K562 (cell line): ENCODE results near the gene UPK2. TPM values are rescaled to one million over a fixed set of nuclear protein-coding genes. Genes with fewer than 3 reads are reported as not detected.

ENCODE experiments used
- ATAC-seq: fragments of 200-7000 bp; cut with Tn5 transposase; 3 replicates; pipeline ENCODE4 v1.9.1; 2020; ENCODE audit warnings: moderate library complexity
- BruUV-seq: library from RNA; stranded (reverse); fragments of 400-500 nt; replicated peaks from 2 replicates; lab custom pipeline; 2021; lab: Mats Ljungman, UMichigan
- CTCF ChIA-PET: fragments of 300-600 bp; formaldehyde crosslinking; extraction: SDS; loops from one replicate; lab custom pipeline; 2021; ENCODE audit warnings: low intra/inter-chr PET ratio; lab: Yijun Ruan, JAX
- POLR2A ChIA-PET: fragments of 300-600, 350-650 bp; sonication (Branson Sonifier 250); formaldehyde crosslinking; extraction: SDS; loops from one replicate; lab custom pipeline; 2021; ENCODE audit warnings: antibody characterized with exemption, inconsistent platforms; lab: Yijun Ruan, JAX
- DNase-seq, 4 experiments: peaks; one replicate each; pipeline versions ENCODE4 v3.0.0 to v3.0.0-alpha.2; 2011 to 2018; ENCODE audit warnings: low spot score in 3 of 4, mixed read lengths in 3 of 4; ENCODE audit errors: extremely low read depth in 1 of 4
- FAIRE-seq: peaks from 2 replicates; lab custom pipeline; 2011; peaks lifted over from hg19 to GRCh38; lab: Jason Lieb, UNC
- H2AFZ ChIP-seq: 2 replicates; pipeline ENCODE4 v1.6.0; 2011; ENCODE audit warnings: low read depth, low read length, control low read depth, inconsistent platforms
- H3K27ac ChIP-seq: fragments of 200-600 bp; 3 replicates; pipeline ENCODE4 v1.8.0; 2011; ENCODE audit warnings: low read depth, mild to moderate bottlenecking, control low read depth, inconsistent platforms, low read length, moderate library complexity, mixed read lengths; ENCODE audit errors: extremely low read depth
- H3K27me3 ChIP-seq, 2 experiments: fragments of 300-600 bp in 1 of 2; 2 replicates in 1 of 2; 3 replicates in 1 of 2; pipeline versions ENCODE4 v1.6.0 to v1.8.0; 2011; ENCODE audit warnings: inconsistent platforms in 2 of 2, low read length in 2 of 2, mild to moderate bottlenecking in 1 of 2, mixed read lengths in 1 of 2, moderate library complexity in 1 of 2; ENCODE audit not compliant: control insufficient read depth in 2 of 2, insufficient read depth in 2 of 2
- H3K36me3 ChIP-seq: fragments of 300-600 bp; 3 replicates; pipeline ENCODE4 v1.8.0; 2011; ENCODE audit warnings: mild to moderate bottlenecking, low read length, inconsistent platforms; ENCODE audit not compliant: control insufficient read depth, insufficient read depth
- H3K4me1 ChIP-seq, 2 experiments: fragments of 200-600 bp in 1 of 2; replicated peaks in 1 of 2; 2 replicates in 1 of 2; 3 replicates in 1 of 2; pipeline versions ENCODE4 v1.5.1 to v1.8.0; 2011; ENCODE audit warnings: inconsistent platforms in 2 of 2, low read length in 2 of 2, mild to moderate bottlenecking in 1 of 2, mixed read lengths in 1 of 2, moderate library complexity in 1 of 2; ENCODE audit not compliant: control insufficient read depth in 2 of 2, insufficient read depth in 2 of 2
- H3K4me2 ChIP-seq: 2 replicates; pipeline ENCODE4 v1.6.1; 2011; ENCODE audit warnings: low read length, control low read depth, inconsistent platforms, mixed read lengths; ENCODE audit not compliant: insufficient read depth
- H3K4me3 ChIP-seq: fragments of 200-600 bp; sonication (generic), shearing (Covaris generic); 2 replicates; pipeline ENCODE4 v1.5.1; 2016; ENCODE audit warnings: control low read depth, inconsistent platforms
- H3K79me2 ChIP-seq: fragments of 200-600 bp; 3 replicates; pipeline ENCODE4 v1.8.0; 2011; ENCODE audit warnings: low read length, inconsistent platforms; ENCODE audit not compliant: control insufficient read depth, insufficient read depth
- H3K9ac ChIP-seq, 2 experiments: 2 replicates each; pipeline versions ENCODE4 v1.6.0 to v1.6.1; 2011; ENCODE audit warnings: low read depth in 2 of 2, low read length in 2 of 2, control low read depth in 1 of 2, inconsistent platforms in 1 of 2, mild to moderate bottlenecking in 1 of 2, mixed read lengths in 1 of 2; ENCODE audit not compliant: insufficient read depth in 1 of 2
- H3K9me1 ChIP-seq: one replicate; pipeline ENCODE4 v1.6.0; 2011; ENCODE audit warnings: inconsistent platforms, mild to moderate bottlenecking, low read length, moderate library complexity; ENCODE audit not compliant: control insufficient read depth, insufficient read depth
- H3K9me3 ChIP-seq: replicated peaks from 2 replicates; pipeline ENCODE4 v1.5.1; 2011; ENCODE audit warnings: low read depth, low read length, inconsistent platforms; ENCODE audit not compliant: control insufficient read depth, insufficient read depth
- H4K20me1 ChIP-seq: replicated peaks from 2 replicates; pipeline ENCODE4 v1.6.1; 2011; ENCODE audit warnings: low read length, inconsistent platforms, mixed read lengths; ENCODE audit not compliant: control insufficient read depth, insufficient read depth
- BRD9 ChIP-seq: fragments of 450-650 bp; IDR thresholded peaks from 2 replicates; pipeline ENCODE4 v1.6.1; 2018; ENCODE audit warnings: low read depth; ENCODE audit not compliant: partially characterized antibody
- DPF2 ChIP-seq: fragments of 450-650 bp; IDR thresholded peaks from 2 replicates; pipeline ENCODE4 v1.6.1; 2016
- EP400 ChIP-seq: fragments of 450-650 bp; IDR thresholded peaks from 2 replicates; pipeline ENCODE4 v1.6.1; 2017; ENCODE audit warnings: antibody characterized with exemption, mild to moderate bottlenecking, moderate library complexity
- NFIC ChIP-seq: fragments of 450-650 bp; IDR thresholded peaks from 2 replicates; pipeline ENCODE4 v1.6.1; 2017; ENCODE audit warnings: mild to moderate bottlenecking, inconsistent platforms
- NFIX ChIP-seq: fragments of 250-450 bp; sonication (Bioruptor Pico); IDR thresholded peaks from 2 replicates; pipeline ENCODE4 v1.4.0; 2020; ENCODE audit warnings: low read depth, mild to moderate bottlenecking, moderate library complexity
- WGBS: fragments of 100-300 bp; shearing (Covaris generic); methylation state at CpG from one replicate; pipeline ENCODE4 v1.1.6; 2016; ENCODE audit warnings: low coverage, mixed read lengths; ENCODE audit not compliant: insufficient coverage; ENCODE audit errors: missing lambda C conversion rate; 5-methylcytosine and 5-hydroxymethylcytosine counted together
- in situ Hi-C: fragments of 300-500 bp; cut with MboI; formaldehyde crosslinking; loops from 4 replicates; pipeline ENCODE4 v1.15.0; 2018; ENCODE audit warnings: inconsistent platforms, mixed read lengths
- intact Hi-C: fragments of 100-400 bp; cut with micrococcal nuclease; formaldehyde crosslinking; loops from 2 replicates; pipeline ENCODE4 v1.14.2; 2022
- polyA plus RNA-seq, 8 experiments: library from polyadenylated mRNA; depleted of rRNA in 4 of 8; stranded (reverse) in 5 of 8; unstranded in 3 of 8; fragments of >200 nt; fragmentation: Nextera tagmentation in 2 of 8; fragmentation: Illumina TruSeq in 1 of 8; extraction: Ambion mirVana in 2 of 8; extraction: Trizol in 1 of 8; gene quantifications; 2 replicates each; pipeline versions ENCODE4 v1.2.1 to v1.2.3, GENCODE V29; 2011 to 2014; ENCODE audit warnings: inconsistent platforms in 1 of 8, missing spikeins in 1 of 8
- total RNA-seq, 7 experiments: library from RNA; depleted of rRNA in 6 of 7; stranded (reverse); fragments of >200 nt in 6 of 7; fragmentation: Illumina TruSeq in 2 of 7; extraction: Trizol in 2 of 7; gene quantifications; 2 replicates each; pipeline versions ENCODE4 v1.2.1 to v1.2.3, GENCODE V29; 2011 to 2021; ENCODE audit warnings: low replicate concordance in 1 of 7
- TF ChIP-seq, protein P1 (sequence below): sonication (generic); formaldehyde crosslinking; IDR thresholded peaks from 2 replicates; pipeline ENCODE4 v1.8.1; 2023; ENCODE audit warnings: mild to moderate bottlenecking, missing genetic modification reagents
- TF ChIP-seq, protein P2 (sequence below), 3 experiments: fragments of 200-800 bp in 1 of 3; sonication (Bioruptor generic) in 1 of 3; sonication (generic) in 1 of 3; formaldehyde crosslinking in 1 of 3; IDR thresholded peaks; 2 replicates each; pipeline versions ENCODE4 v1.6.1 to v1.8.0; 2016 to 2022; ENCODE audit warnings: mild to moderate bottlenecking in 2 of 3, missing compliant biosample characterization in 2 of 3, missing genetic modification characterization in 2 of 3, missing genetic modification reagents in 1 of 3
- TF ChIP-seq, protein P3 (sequence below): fragments of 250-450 bp; sonication (Bioruptor Pico); IDR thresholded peaks from 2 replicates; pipeline ENCODE4 v1.8.0; 2021; ENCODE audit warnings: borderline replicate concordance, mild to moderate bottlenecking, moderate library complexity; ENCODE audit not compliant: poor library complexity, severe bottlenecking

UPK2 gene
- total and polyA plus RNA-seq, 9 of the 15 experiments (the other 6 are each of a cell fraction or from before 2014, with no cell fraction given) = not detected

DNA sequence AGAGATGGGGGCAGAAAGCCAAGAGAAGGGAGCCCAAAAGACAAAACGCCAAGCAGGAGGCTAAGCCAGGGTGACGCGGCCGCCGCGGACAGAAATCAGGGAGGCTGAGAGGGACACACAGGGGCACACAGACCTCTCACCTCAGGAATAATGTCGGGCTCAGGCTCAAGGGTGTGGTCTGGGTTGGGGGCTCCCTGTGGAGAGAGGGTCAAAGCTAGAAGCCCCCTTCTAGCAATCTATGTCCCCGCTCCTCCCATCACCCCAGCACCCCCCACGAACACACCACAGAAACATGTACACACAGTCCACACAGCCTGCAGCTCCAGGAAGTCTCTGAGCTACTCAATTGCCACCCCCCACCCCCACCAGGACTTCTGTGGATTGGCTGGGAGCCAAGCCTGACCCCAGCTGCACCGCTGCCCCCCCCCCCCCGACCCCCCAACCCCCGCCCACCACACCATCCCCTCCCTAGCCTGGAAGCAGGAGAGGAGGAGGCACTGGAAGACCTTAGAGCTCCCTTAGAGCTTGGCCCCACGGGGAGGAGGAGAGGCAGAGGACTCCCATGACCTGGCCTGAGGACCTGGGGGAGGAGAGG is 37.3 kb upstream of the UPK2 start:
- no peaks in the 10 kb centered on the region for H3K27me3 ChIP-seq
- in situ Hi-C loops (no loop called here), intact Hi-C loops (no loop called here)
- WGBS = 4% methylated on average over 10 of the region's 13 CpGs
- H3K79me2 ChIP-seq = peaks cover 39% of the 10 kb centered on the region
- H3K9me1 ChIP-seq = no peaks in the 10 kb centered on the region
- peaks cover 69 to 85% of the 10 kb centered on the region in 2 experiments for H3K4me1 ChIP-seq
- H4K20me1 ChIP-seq = no peaks in the 10 kb centered on the region
- CTCF ChIA-PET = no interaction called here
- peak overlapping the region; percentile 75 for H3K4me2 ChIP-seq
- POLR2A ChIA-PET = interaction anchor here (0.6 kb wide), 1 partner anchor 111 kb away, joined by 4 read pairs; no protein-coding TSS in a partner anchor
- peak overlapping the region; percentile 87 for H3K27ac ChIP-seq
- H3K9me3 ChIP-seq = no peaks in the 10 kb centered on the region
- peak overlapping the region; percentile 90 for H2AFZ ChIP-seq
- DNase-seq = peak in 2 of 4 experiments; percentile 34 to 64
- H3K4me3 ChIP-seq = peak overlapping the region; percentile 30
- ATAC-seq = peak; percentile 31
- no TSS peak for BruUV-seq
- no peaks in the 10 kb centered on the region for H3K36me3 ChIP-seq
- TF ChIP-seq, protein P1, sequence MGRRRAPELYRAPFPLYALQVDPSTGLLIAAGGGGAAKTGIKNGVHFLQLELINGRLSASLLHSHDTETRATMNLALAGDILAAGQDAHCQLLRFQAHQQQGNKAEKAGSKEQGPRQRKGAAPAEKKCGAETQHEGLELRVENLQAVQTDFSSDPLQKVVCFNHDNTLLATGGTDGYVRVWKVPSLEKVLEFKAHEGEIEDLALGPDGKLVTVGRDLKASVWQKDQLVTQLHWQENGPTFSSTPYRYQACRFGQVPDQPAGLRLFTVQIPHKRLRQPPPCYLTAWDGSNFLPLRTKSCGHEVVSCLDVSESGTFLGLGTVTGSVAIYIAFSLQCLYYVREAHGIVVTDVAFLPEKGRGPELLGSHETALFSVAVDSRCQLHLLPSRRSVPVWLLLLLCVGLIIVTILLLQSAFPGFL (CRISPR knock-in tag) = no peak
- TF ChIP-seq DPF2 = 0 out of 2 replicates have a peak, but pooled peaks have one; percentile 14
- TF ChIP-seq EP400 = peak; percentile 3; the same call in 1 of the 2 replicates
- TF ChIP-seq, protein P2, sequence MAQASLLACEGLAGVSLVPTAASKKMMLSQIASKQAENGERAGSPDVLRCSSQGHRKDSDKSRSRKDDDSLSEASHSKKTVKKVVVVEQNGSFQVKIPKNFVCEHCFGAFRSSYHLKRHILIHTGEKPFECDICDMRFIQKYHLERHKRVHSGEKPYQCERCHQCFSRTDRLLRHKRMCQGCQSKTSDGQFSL (CRISPR knock-in tag; IDR thresholded peaks at IDR 0.05) = 0 out of 2 replicates have a peak, but pooled peaks have one; percentile 16
- TF ChIP-seq, protein P2 (tag; IDR thresholded peaks at IDR 0.05) = peak in 1 of 2 experiments; percentile 74; a peak in 2 of 4 replicates
- TF ChIP-seq NFIC = peak; percentile 85
- TF ChIP-seq BRD9 = peak; percentile 47
- no peak for TF ChIP-seq NFIX (CRISPR knock-in tag)
- TF ChIP-seq, protein P3, sequence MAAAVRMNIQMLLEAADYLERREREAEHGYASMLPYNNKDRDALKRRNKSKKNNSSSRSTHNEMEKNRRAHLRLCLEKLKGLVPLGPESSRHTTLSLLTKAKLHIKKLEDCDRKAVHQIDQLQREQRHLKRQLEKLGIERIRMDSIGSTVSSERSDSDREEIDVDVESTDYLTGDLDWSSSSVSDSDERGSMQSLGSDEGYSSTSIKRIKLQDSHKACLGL = no peak
- H3K9ac ChIP-seq = peak overlapping the region; percentile 62 to 91; a peak in 3 of 4 replicates
- FAIRE-seq = no peak
